GM18526 (cell line): Measurements from ENCODE around the gene KCNC4.

ENCODE experiments used
- POLR2A ChIP-seq: IDR thresholded peaks from 3 replicates; pipeline ENCODE4 v1.6.1; 2011; ENCODE audit not compliant: insufficient read length; ENCODE audit errors: extremely low read depth

Gene KCNC4

DNA sequence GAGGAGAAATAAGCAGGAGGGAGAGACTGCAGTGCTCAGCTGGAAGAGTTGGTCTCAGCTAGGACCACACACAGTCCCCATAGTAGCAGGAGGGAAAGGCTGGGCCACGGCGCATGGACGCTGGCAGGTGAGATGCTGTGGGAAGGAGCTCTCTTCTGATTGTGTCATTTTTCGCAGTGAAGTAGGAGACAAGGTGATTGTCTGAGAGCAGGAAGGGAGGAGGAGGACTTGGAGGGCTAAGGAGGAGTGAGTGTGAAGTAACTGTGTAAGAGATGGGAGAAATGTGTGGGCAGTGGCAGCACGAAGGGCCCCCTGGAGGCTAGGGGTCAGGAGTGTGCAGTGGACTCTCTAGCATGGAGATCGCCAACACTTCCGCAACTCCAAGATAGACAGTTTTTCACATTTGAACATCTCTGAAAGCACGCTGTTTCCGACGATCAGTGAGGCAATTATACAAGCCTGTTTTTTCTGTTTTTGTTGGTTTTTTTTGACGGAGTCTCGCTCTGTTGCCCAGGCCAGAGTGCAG lies 26.4 kb upstream of the KCNC4 start:
- TF ChIP-seq POLR2A = no peak

- TF ChIP-seq POLR2A = no peak
Observed at GRCh38 chr1:110184446-110184845, 25.7 kb upstream of the KCNC4 start.

- no peak for TF ChIP-seq POLR2A
Observed at GRCh38 chr1:110185181-110185580, 24.9 kb upstream of the KCNC4 start.

DNA sequence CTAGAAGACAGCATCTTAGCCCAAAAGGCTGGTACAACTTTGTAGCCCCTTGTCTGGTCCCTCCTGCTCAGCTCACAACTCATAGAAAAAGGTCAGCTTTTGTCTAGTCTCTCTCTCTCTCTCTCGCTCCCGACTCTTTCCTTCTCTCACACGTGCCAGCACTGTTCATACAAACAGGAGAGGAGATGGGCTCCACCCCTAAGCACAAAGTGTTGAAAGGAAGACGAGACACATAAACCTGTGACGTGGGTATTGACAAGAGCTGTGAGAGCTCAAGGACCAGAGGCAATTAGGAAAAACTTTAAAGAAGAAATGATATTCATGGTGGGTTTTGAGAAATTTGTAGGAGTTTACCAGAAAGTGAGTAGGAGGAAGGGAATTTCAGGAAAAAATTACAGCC lies 23.6 kb upstream of the KCNC4 start:
- TF ChIP-seq POLR2A = no peak

DNA sequence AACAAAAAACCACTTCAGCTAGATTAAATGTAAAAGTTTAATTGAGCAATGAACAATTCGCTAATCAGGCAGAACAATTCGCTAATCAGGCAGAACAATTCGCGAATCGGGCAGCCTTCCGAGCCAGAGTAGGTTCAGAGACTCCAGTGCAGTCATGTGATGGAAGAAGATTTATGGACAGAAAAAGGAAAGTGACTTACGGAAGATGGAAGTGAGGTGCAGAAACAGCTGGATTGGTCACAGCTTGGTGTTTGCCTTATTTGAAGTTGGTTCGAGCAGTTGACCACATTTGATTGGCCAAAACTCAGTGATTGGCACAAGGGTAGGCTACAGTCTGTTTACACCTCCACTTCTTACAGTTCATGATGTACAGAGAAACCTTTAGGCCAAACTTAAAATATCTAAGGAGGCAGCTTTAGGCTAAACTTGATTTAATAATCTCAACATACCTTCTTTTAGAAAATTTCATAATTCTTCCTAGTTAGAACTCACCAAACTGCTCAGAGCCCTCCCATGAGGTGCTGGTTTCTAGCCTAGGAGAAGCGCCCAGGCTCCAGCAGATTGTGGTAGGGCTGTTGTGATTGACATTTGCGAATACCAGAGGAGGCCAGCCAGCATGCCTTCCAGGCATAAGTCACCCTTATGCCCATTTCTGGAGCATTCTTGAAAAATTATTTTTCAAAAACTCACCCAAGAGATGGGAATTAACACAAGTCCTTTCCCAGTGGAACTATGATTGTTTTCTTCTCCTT lies 22.8 kb upstream of the KCNC4 start:
- TF ChIP-seq POLR2A = no peak

DNA sequence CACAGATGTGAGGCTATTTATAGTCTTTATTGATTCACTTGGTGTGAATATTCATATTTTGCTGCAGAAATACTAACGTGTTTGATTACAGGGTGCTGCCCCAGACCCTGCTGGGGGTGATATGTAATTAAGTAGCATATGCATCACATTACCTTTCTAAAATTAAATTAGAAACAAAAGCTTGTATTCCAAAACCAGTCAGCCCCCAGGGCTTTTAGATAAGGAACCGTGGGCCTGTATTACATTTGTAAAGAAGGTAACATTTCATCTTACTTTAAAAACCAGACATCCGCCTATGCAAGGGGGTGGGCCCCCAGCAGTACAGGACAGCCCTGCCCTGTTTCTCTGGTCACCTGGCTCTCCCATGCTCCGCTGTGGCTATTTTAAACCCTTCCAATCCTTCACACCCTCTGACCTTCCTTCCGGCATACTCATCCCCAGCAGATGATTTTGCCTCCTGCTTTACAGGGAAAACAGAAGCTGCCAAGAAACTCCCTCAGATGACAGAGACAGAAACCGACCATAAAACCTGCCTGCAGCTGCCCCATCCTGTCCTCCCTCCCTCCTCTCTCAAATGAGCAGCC lies 22.0 kb upstream of the KCNC4 start:
- no peak for TF ChIP-seq POLR2A

DNA sequence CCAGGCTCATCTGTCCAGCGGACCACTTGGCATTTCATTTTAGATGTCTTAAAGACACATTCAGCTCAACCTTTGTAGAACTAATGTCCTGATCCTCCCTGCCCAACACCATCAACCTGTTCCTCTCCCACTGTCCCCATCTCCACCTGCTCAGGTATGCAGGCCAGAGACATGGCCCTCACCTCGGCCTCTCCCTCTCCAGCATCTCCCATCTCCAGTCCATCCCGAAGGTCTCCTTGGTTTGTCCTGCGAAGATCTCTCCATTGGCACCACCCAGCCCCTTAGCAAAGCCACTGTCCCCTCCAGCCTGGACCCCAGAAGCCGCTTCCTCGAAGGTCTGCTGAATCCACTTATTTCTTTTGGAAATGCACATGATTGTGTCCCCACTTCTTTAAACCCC lies 20.9 kb upstream of the KCNC4 start:
- TF ChIP-seq POLR2A = no peak

GRCh38 chr1:110190282-110190929 lies 19.7 kb upstream of the KCNC4 start:
- no peak for TF ChIP-seq POLR2A

DNA sequence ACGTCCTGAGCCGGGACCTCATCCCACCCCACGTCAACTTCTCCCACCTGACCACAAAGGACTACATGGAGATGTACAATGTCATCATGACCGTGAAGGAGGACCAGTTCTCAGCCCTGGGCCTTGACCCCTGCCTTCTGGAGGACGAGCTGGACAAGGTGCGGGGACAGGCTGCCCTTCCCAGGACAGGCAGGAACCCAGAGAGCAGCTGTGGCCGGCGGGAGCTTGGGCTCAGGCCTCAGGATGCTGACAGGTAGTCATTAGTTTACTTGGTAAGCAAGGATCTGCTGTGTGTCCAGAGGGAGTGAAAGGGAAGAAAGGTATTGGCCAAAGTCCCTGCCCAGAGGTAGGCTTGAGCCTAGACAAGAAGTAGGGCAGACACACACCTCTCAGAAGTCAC lies 17.6 kb upstream of the KCNC4 start:
- no peak for TF ChIP-seq POLR2A

DNA sequence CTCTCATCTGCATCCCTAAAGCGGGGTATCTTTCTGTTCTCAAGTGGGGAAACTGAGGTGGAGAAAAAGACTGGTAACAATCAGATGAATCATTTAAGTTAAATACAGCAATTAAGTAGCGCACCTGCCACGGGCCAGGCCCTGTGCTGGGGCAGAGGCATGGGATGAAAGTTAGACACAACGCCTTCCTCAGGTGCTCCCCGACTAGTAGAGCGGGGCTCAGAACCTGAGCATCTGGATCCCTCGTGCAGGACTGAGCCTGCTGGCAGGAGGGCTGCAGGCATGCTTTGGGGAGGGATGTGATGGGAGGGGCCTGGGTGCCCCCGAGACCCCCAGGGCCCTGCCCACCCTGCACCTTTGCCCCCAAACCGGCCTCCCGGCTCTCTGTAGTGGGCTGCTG lies 14.9 kb upstream of the KCNC4 start:
- no peak for TF ChIP-seq POLR2A

GRCh38 chr1:110196917-110197765 lies 13.0 kb upstream of the KCNC4 start:
- TF ChIP-seq POLR2A = no peak

DNA sequence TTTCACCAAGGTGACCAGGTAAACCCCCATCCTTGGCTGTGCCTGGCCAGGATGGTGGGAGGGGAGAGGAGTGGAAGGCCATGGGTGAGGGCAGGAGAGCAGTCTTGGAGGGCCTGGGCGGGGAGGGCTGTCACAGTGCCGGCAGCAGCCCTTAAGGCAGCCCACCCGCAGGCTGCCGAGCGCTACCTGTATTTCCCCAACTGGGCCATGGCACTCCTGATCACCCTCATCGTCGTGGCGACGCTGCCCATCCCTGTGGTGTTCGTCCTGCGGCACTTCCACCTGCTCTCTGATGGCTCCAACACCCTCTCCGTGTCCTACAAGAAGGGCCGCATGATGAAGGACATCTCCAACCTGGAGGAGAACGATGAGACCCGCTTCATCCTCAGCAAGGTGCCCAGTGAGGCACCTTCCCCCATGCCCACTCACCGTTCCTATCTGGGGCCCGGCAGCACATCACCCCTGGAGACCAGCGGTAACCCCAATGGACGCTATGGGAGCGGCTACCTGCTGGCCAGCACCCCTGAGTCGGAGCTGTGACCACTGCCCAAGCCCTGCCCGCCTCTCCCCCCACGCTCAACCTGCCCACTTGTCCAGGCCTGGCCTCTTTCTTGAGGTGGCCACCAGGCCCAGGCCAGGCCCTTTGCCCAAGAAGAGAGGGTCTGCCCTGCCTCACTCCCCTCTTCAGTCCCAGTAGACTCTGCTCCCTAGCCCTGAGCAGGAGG lies 12.0 kb upstream of the KCNC4 start:
- TF ChIP-seq POLR2A = no peak

DNA sequence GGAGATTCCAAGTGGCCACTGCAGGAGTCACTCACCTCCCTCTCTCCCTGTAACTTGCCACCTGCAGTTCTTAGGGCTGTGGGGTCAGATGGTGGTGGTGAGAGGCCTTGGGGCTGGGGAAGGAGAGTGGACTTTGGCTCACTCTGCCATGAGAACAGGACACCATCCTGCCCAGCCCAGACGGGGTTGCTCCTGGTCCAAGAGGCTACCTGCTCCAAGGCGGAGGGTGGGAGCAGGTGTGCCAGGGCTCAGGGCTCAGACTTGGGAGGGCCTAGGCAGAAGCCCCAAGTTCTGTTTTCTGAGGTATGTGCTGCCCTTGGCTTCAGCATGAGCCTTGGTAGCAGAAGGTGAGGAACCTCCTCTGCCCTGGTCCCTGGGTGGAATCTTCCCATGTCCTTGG lies 11.4 kb upstream of the KCNC4 start:
- no peak for TF ChIP-seq POLR2A

GRCh38 chr1:110200190-110200589 lies 9.9 kb upstream of the KCNC4 start:
- no peak for TF ChIP-seq POLR2A

DNA sequence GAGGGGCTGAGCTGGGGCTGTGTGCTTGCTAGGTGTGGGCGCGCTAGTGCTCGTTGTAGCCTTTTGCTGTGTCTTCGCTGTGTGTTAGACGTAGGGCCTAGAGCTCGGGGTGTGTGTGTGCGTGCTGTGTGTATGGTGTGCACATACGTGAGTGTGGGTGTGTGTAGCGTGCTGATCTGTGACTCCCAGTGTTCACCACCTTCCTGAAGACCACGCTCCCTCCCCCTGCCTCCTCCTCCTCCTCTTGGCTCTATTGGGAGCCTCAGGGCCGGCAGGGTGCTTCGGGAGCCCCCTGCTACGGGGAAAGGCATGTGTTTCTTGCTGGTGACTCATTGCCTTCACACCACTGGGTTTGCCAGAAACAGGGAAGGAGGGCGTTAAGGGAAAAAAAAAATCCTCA lies 9.4 kb upstream of the KCNC4 start:
- no peak for TF ChIP-seq POLR2A
